IMR-90 (cell line): ENCODE measurements around the gene NANOG. TPM values are rescaled to one million over a fixed set of nuclear protein-coding genes. Genes with fewer than 3 reads are reported as not detected.
"Not testable (repeated sequence)": the region's sequence is repeated elsewhere in the genome, so short reads cannot be mapped to it uniquely, and the experiment has no call there.

ENCODE experiments used
- ATAC-seq: fragments of 200-7000 bp; cut with Tn5 transposase; 2 replicates; pipeline ENCODE4 v1.9.1; 2020; ENCODE audit warnings: low read depth, mild to moderate bottlenecking, moderate library complexity
- BruUV-seq: library from RNA; stranded (reverse); fragments of 400-500 nt; replicated peaks from 2 replicates; lab custom pipeline; 2021; lab: Mats Ljungman, UMichigan
- CTCF ChIA-PET: fragments of 300-600 bp; formaldehyde crosslinking; extraction: SDS; loops from one replicate; lab custom pipeline; 2021; ENCODE audit warnings: antibody characterized with exemption; lab: Yijun Ruan, JAX
- POLR2A ChIA-PET: fragments of 300-600 bp; sonication (Branson Sonifier 250); formaldehyde crosslinking; loops from one replicate; lab custom pipeline; 2022; ENCODE audit warnings: antibody characterized with exemption; ENCODE audit not compliant: unreplicated experiment; lab: Charles Lee
- DNase-seq: peaks from one replicate; pipeline ENCODE4 v3.0.0; 2013
- H2AFZ ChIP-seq: replicated peaks from 2 replicates; pipeline ENCODE3; 2013; ENCODE audit warnings: low read length, mild to moderate bottlenecking; ENCODE audit not compliant: poor library complexity
- H2AK5ac ChIP-seq: 2 replicates; pipeline ENCODE4 v1.6.1; 2013; ENCODE audit warnings: low read depth, low read length, inconsistent platforms
- H2AK9ac ChIP-seq: replicated peaks from 2 replicates; pipeline ENCODE3; 2013; ENCODE audit warnings: mild to moderate bottlenecking, low read depth, low read length, moderate library complexity; ENCODE audit not compliant: poor library complexity
- H2BK120ac ChIP-seq: 2 replicates; pipeline ENCODE4 v1.6.1; 2013; ENCODE audit warnings: low read depth, low read length, inconsistent platforms
- H2BK15ac ChIP-seq: 3 replicates; pipeline ENCODE4 v1.6.1; 2013; ENCODE audit warnings: low read depth, low read length, inconsistent platforms
- H2BK20ac ChIP-seq: 2 replicates; pipeline ENCODE4 v1.6.1; 2013; ENCODE audit warnings: low read depth, mild to moderate bottlenecking, inconsistent platforms, low read length, moderate library complexity
- H2BK5ac ChIP-seq: 2 replicates; pipeline ENCODE4 v1.6.1; 2013; ENCODE audit warnings: mild to moderate bottlenecking, low read depth, low read length, inconsistent platforms; ENCODE audit not compliant: poor library complexity, severe bottlenecking
- H3K14ac ChIP-seq: replicated peaks from 2 replicates; pipeline ENCODE4 v1.6.1; 2013; ENCODE audit warnings: low read depth, low read length, inconsistent platforms
- H3K18ac ChIP-seq: 2 replicates; pipeline ENCODE4 v1.6.1; 2013; ENCODE audit warnings: low read depth, low read length, control low read depth
- H3K23ac ChIP-seq: 2 replicates; pipeline ENCODE4 v1.6.1; 2013; ENCODE audit warnings: low read depth, low read length, inconsistent platforms
- H3K27ac ChIP-seq: 2 replicates; pipeline ENCODE4 v1.5.1; 2013; ENCODE audit warnings: mild to moderate bottlenecking, control low read depth, low read length; ENCODE audit not compliant: insufficient read depth
- H3K27me3 ChIP-seq: 2 replicates; pipeline ENCODE4 v1.6.1; 2013; ENCODE audit warnings: low read length; ENCODE audit not compliant: control insufficient read depth, insufficient read depth
- H3K36me3 ChIP-seq: 2 replicates; pipeline ENCODE4 v1.6.1; 2013; ENCODE audit warnings: low read length, mixed read lengths; ENCODE audit not compliant: control insufficient read depth, insufficient read depth
- H3K4ac ChIP-seq: 2 replicates; pipeline ENCODE4 v1.6.1; 2013; ENCODE audit warnings: low read depth, low read length, inconsistent platforms
- H3K4me1 ChIP-seq: 2 replicates; pipeline ENCODE4 v1.6.1; 2013; ENCODE audit warnings: low read length, mixed read lengths; ENCODE audit not compliant: control insufficient read depth, insufficient read depth
- H3K4me2 ChIP-seq: 2 replicates; pipeline ENCODE4 v1.6.1; 2013; ENCODE audit warnings: low read depth, mild to moderate bottlenecking, control low read depth, low read length, moderate library complexity
- H3K4me3 ChIP-seq: 2 replicates; pipeline ENCODE4 v1.5.1; 2013; ENCODE audit warnings: low read depth, mild to moderate bottlenecking, control low read depth, low read length, moderate library complexity; ENCODE audit not compliant: insufficient read depth
- H3K56ac ChIP-seq: 2 replicates; pipeline ENCODE4 v1.6.1; 2013; ENCODE audit warnings: low read length, inconsistent platforms; ENCODE audit not compliant: insufficient read depth; ENCODE audit errors: extremely low read depth
- H3K79me1 ChIP-seq, 2 experiments: 2 replicates each; pipeline ENCODE4 v1.6.1; 2013; ENCODE audit warnings: low read length in 2 of 2, inconsistent platforms in 1 of 2, low read depth in 1 of 2
- H3K9ac ChIP-seq: 2 replicates; pipeline ENCODE4 v1.6.1; 2013; ENCODE audit warnings: low read depth, low read length, control low read depth
- H3K9me1 ChIP-seq: 2 replicates; pipeline ENCODE4 v1.6.1; 2013; ENCODE audit warnings: low read length, inconsistent platforms; ENCODE audit not compliant: insufficient read depth
- H3K9me3 ChIP-seq: 2 replicates; pipeline ENCODE4 v1.6.1; 2013; ENCODE audit warnings: low read length; ENCODE audit not compliant: control insufficient read depth, insufficient read depth
- H4K20me1 ChIP-seq: 2 replicates; pipeline ENCODE4 v1.6.1; 2013; ENCODE audit warnings: low read length, inconsistent platforms; ENCODE audit not compliant: insufficient read depth
- H4K5ac ChIP-seq: 2 replicates; pipeline ENCODE4 v1.6.1; 2013; ENCODE audit warnings: mild to moderate bottlenecking, low read depth, low read length, control low read depth
- H4K8ac ChIP-seq, 2 experiments: 2 replicates each; pipeline ENCODE4 v1.6.1; 2013; ENCODE audit warnings: low read depth in 2 of 2, low read length in 2 of 2, control low read depth in 1 of 2, inconsistent platforms in 1 of 2
- H4K91ac ChIP-seq: 2 replicates; pipeline ENCODE4 v1.6.1; 2013; ENCODE audit warnings: low read depth, low read length, inconsistent platforms; ENCODE audit not compliant: insufficient read depth
- WGBS, 2 experiments: methylation state at CpG; one replicate each; pipeline versions ENCODE4 v1.1.5 to v1.1.7; 2013; ENCODE audit warnings: missing lambda C conversion rate in 2 of 2; ENCODE audit not compliant: insufficient read length in 1 of 2; ENCODE audit errors: extremely low coverage in 2 of 2; 5-methylcytosine and 5-hydroxymethylcytosine counted together
- dilution Hi-C: fragments of 300-500 bp; cut with HindIII; formaldehyde crosslinking; loops from one replicate; pipeline ENCODE4 v1.14.3; 2018; ENCODE audit warnings: low sequenced_read_pairs; ENCODE audit not compliant: unreplicated experiment
- in situ Hi-C: fragments of 300-500 bp; cut with MboI; formaldehyde crosslinking; loops from 3 replicates; pipeline ENCODE4 v1.14.3; 2019; ENCODE audit warnings: low sequenced_read_pairs, inconsistent platforms, mixed read lengths
- intact Hi-C: fragments of 100-400 bp; cut with micrococcal nuclease; formaldehyde crosslinking; loops from 2 replicates; pipeline ENCODE4 v1.10.0; 2022
- polyA plus RNA-seq, 3 experiments: library from polyadenylated mRNA; depleted of rRNA; stranded (reverse); fragments of >200 nt; gene quantifications; 2 replicates each; pipeline ENCODE4 v1.2.3, GENCODE V29; 2012; ENCODE audit warnings: low replicate concordance in 1 of 3
- total RNA-seq: library from RNA; depleted of rRNA; stranded (reverse); fragments of >200 nt; gene quantifications from 2 replicates; pipeline ENCODE4 v1.2.3, GENCODE V29; 2012

The NANOG gene
- total and polyA plus RNA-seq, 2 of the 4 experiments (the other 2 are of a cell fraction), result not detected

DNA sequence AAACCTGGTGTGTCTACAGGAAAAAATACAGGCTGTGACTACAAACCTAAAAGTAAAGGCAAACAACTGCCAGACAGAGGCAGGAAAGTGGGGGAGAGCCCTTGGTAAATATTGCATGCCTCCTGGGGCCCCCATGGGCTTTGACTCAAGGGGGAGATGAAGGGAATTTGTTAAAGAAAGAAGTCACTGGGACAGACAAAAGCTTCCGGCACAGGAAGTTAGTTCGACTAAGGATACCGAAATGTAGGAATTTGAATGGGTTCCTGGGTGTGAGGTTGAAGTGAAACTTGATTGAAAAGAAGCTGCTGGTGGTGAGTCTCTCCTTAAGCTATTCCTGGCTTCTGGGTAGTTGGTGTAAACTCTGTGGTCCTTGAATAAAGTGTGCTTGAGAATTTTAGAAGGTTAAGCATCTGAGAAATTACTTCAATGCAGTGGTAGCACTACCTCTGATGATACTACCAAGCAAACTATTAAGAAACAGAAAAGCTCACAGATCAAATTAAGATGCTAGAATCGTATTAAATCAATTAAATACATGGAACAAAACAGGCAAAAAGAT, 9.6 kb downstream of the NANOG start:
- H2AFZ ChIP-seq, intact Hi-C loops: not testable (repeated sequence)
- no CpG with 5 or more reads among the region's 4 CpGs for WGBS, 2 experiments

More for the DNA sequence above, 9.6 kb downstream of the NANOG start:
- H2BK20ac ChIP-seq, H2BK15ac ChIP-seq, H3K27me3 ChIP-seq, H3K79me1 ChIP-seq, H4K20me1 ChIP-seq, H3K27ac ChIP-seq, H4K5ac ChIP-seq, H3K4ac ChIP-seq, POLR2A ChIA-PET, H3K4me1 ChIP-seq, H3K9me3 ChIP-seq, H3K4me3 ChIP-seq, CTCF ChIA-PET, DNase-seq, H3K23ac ChIP-seq, H3K9me1 ChIP-seq, H3K18ac ChIP-seq, H3K14ac ChIP-seq, BruUV-seq, H3K9ac ChIP-seq, in situ Hi-C loops, H2AK5ac ChIP-seq, H2BK5ac ChIP-seq, H4K91ac ChIP-seq, H3K4me2 ChIP-seq, H3K36me3 ChIP-seq, dilution Hi-C loops, H3K56ac ChIP-seq, H2BK120ac ChIP-seq, H2AK9ac ChIP-seq, H4K8ac ChIP-seq: not testable (repeated sequence)
- ATAC-seq, result peak; percentile 35; the same call in 1 of the 2 replicates
